NOMO-1 (cell line): ENCODE data around the gene SBF2.
"Not testable (repeated sequence)": the region's sequence is repeated elsewhere in the genome, so short reads cannot be mapped to it uniquely, and the experiment has no call there.

ENCODE experiments used
- DNase-seq, 2 experiments: peaks; one replicate each; lab custom pipeline; 2025; ENCODE audit not compliant: unreplicated experiment in 2 of 2; lab: John Stamatoyannopoulos, UW

Gene SBF2

DNA sequence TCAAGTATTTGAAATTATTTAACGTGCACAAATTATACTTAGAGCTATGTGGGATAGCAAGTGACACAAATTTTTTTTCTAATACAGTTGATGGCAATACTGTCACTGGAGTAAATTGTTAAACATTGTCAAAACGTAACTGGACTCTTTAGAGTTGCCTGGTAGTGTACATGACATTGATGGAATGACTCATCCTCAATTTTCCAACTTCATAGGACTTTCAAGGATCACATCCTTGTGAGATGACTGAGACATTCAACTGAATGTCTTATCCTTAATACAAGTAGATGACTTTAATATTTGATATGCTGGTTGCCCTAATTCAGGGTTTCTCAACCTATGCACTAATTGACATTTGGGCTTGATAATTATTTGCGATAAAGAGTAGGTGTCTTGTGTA, 320.1 kb downstream of the SBF2 start:
- no peak for DNase-seq

DNA sequence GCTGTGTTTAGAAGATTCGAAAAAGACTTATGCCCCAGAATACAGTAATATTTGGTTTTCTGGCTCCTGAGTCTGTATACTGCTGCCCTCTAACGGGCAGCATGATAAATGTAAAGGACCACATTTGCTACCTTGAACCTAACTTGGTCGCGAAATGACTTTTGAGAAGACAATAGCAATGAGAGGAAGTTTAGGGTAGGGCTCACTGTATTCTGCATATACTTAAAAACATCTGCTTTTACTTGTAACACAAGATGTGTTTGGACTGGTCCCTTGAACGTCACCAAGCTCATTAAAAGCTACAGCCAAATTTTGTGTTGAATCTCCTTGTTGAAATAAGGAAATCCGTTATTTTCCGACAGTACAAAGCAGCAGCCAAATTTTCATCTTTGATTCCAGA, 321.0 kb downstream of the SBF2 start:
- DNase-seq, result peak; percentile 7 to 52

DNA sequence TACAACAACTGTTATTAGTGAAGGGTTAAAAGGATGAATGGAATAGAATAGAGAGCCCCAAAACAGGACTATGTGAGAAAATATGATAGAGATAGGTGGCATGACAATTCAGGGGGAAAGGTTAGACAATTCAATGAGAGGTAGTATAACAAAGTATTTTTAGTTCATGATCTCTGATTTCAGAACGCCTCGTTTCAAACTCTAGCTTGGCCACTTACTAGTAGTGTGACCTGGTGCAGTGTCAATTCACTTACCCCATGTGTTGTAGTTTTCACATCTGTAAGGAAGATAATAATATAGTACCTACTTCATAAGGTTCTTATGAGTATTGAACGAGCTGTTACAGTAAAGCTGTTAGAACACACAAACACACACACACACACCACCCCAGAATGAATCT, 322.1 kb downstream of the SBF2 start:
- no peak for DNase-seq

DNA sequence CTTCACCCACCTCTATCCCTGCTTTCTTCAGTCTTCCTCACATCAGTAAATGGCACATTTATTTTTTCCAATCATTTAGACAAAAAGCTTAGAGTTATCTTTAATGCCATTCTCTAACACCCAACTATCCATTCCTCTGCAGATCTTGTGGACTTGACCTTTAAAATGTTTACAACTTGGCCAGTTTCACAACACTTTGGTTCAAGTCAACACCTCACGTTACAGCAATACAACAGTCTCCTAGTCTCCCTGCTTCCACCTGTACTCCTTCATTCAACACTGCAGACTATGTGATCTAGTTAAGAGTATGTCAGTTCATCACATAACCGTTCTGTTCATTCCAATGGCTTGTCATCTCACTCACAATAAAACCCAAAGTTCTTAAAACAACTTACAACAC, 325.0 kb downstream of the SBF2 start:
- DNase-seq, result no peak

DNA sequence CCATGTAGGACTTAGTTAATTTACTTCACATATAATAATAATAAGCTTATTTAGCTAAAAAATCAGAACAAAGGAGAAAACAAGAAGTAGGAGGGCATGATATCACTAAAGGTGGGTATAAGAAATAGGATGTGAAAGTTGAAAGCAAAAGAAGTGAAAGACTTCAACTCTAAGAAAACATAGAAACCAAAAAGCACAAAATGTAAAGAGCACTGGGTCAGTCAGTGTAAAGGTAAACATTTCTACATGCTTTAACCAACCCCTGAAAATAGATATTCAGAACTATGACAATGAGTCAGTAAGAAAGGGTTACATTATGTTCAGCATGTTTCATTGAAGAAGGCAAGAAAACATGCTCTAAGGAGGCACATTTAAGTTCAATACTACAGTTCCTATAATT, 331.3 kb downstream of the SBF2 start:
- DNase-seq, result peak in 1 of 2 experiments; percentile 2

DNA sequence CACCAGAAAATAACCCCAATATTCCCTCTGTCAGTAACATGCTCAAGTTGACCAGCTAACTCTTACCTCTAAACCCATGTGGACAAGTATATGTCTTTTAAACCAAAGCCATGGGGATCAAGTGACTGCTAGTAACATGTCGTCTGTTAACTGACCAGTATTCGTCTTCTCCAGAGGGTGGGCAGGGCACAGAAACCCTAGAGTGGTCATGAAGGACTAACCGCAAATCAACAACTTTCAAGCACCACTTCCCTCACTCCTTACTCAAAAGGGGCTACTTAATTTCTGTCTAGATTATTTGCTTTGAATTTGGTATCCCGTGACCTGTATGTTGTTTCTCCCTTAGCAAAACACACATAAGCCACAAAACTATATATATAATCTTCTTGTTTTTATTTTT, 336.9 kb downstream of the SBF2 start:
- no peak for DNase-seq

DNA sequence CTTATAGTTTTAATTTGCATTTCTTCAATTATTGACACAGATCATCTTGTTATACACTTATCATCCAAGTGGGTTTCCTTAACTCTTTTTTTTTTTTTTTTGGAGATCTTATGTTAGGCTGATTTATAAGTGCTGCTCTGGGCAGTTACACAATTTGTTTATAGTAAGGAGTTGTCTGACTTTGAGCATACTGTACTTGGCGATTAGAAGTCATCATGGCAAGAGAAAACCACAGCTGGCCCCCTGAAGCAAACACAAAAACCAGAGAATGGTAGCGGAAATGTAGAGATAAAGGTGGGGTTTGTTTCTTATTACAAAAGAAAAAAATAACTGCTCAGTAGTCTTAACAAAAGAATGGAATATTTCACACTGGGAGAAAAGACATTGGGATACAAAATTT, 337.5 kb downstream of the SBF2 start:
- DNase-seq, result no peak

DNA sequence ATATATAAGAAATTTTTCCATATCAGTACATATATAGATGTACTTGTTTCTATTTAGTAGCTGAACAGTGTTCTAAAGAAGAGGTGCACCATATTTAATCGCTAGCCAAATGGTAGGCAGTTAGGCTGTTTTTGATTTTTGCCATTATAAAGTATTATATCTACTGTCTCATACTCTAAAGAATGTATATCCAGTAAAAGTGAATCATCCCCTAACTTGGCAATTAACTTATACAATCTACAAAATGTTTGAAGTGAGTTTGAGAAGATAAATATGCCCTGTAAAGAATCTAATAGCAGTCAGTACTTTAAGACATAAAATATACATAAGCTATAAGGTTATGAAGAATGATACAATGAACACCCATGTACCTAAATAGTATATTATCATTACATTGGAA, 338.6 kb downstream of the SBF2 start:
- no peak for DNase-seq

DNA sequence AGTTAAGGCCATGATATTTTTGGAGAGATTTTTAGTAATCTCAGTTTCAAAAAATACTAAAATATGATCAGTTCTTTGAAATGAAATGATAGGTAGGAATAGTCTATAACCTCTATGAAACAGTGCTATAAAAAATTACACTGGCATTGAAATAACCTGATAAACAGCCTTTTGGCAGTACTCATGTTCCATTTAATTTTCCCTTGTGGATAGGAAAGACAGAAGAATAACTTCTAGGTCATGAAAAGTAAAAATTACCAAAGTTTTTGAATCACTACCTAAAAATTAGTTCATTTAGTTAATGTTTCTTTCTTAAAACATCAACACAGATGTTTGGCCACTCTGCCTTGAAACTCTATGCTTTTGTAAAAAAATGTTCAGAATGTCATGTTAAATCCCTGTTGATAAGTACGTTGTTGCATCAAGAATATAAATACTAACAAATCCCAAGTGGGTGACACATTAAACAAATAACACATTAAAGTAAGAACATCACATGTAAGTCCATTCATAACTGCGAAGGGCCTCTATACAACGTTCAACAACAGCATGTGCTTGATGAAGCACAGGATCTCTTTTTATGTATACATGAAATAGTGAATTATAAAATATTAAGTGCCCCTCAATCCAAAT, 339.9 kb downstream of the SBF2 start:
- DNase-seq, result no peak

DNA sequence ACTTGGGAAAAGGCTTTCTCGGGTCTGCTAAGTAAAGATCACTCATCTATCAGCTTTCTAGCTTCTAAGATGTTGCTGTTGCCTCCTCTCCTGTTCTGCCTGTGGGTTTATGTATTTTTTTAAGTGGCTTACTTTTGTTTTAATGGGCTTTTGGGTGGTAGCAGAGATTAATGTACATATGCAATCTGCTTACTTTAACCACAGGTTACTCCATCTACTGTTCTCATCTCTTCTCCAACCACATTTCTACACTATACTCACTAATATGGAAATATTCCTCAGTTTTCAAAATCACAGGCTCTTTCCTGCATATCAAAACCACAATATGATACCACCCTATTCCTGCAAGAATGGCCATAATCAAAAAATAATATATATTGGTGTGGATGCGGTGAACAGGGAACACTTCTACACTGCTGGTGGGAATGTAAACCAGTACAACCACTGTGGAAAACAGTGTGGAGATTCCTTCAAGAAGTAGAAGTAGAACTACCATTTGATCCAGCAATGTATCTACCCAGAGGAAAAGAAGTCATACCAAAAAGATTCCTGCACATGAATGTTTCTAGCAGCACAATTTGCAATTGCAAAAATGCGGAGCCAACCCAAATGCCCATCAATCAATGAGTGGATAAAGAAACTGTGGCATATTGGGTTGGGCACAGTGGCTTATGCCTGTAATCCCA, 341.4 kb downstream of the SBF2 start:
- DNase-seq, result no peak

DNA sequence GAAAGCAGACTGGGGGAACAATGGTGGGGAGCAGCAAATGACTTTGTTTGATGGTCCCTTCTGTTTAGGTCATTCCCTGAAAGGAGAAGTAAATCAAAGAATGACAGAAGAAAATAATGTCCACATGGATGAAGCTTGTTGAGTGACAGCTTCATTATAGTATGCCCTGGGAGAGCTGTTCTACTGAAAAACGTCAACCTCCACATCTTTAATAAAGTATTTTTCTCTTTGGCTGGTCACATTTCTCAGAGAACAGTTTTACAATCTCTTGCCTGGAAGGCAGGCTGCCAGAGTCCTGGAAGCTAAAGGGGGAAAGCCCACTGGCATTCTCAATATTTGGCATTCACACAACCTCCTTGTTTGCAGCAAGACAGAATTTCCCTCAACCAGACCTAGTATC, 342.2 kb downstream of the SBF2 start:
- DNase-seq, result no peak

DNA sequence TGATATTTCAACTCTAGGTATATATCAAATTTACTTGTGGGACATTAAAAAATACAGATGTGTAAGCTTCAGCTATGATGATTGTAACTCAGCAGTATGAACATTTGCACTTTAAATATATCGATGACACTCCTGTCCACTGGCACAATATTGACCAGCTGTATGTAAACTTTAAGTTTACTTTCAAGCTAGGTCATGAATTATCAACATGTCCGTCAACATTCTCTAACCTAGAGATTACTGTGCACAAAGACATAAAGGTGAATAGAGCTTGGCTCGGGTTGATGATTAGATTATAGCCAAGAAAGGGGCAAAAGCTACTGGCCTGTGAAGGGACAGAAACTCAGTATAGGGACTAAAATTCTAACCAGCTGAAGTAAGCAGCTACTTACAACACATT, 343.6 kb downstream of the SBF2 start:
- DNase-seq, result no peak

DNA sequence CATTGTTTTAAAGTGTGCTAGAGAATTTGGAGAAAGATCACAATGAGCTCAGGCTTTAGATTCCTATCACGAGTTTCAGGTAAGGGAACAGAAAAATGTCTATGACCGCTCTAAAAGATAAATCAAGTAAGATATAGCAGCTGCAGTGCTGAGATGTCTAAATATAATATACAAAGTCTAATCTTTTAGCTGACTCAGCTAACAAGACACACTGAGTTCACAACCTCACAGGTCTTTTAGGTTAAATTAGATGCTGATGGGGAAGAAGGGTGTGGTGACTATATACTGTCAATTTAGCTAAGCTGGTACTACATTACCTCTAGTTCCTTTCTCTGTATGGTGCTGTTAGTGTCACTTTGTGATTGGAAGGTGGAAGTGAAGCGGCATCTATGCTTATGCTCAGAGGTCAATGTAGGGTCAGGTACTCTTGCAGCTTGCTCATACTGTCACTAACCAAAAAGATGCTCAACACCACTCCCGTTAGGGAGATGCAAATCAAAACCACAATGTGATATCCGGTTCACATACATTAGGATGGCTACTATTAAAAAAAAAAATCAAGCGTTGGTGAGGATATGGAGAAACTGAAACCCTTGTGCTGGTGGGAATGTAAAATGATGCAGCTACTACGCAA, 346.7 kb downstream of the SBF2 start:
- no peak for DNase-seq

DNA sequence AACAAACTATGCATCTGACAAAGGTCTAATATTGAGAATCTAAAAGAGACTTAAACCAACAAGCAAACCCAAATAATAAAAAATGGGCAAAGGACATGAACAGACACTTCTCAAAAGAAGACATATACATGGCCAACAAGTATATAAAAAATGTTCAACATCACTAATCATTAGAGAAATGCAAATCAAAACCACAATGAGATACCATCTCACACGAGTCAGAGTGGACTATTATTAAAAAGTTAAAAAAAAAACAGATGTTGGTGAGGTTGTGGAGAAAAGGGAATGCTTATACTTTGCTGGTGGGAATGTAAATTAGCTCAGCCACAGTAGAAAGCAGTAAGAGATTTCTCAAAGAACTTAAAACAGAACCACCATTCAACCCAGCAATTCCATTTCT, 348.3 kb downstream of the SBF2 start:
- DNase-seq, result not testable (repeated sequence)

DNA sequence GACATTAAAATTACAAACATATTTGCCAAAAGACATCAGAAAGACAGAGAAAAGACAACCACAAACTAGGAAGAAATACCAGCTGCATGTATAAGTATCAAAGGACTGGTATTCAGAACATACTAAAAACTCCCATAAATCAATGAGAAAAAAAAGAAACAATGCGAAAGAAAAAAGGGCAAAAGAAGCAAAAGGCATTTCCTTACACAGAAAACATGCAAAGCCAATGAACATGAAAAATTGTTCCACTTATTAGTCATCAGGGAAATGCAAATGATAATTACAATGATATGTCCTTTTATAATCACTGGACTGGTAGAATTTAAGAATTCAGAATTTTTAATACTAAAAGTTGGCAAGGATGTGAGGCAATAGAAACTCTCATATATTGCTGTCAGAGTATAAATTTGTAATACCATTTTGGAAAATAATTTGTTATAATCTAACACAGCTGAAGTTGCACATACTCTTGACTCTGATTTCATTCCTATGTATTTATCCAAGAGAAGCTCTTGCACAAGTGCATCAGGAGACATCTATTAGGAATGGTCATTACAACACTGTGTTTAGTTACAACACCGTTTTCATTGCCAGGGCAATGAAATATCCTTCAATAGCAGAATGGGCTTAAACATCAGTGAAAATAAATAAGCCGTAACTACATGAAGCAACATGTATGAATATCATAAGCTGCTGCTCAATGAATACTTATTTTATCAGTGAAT, 350.5 kb downstream of the SBF2 start:
- no peak for DNase-seq

DNA sequence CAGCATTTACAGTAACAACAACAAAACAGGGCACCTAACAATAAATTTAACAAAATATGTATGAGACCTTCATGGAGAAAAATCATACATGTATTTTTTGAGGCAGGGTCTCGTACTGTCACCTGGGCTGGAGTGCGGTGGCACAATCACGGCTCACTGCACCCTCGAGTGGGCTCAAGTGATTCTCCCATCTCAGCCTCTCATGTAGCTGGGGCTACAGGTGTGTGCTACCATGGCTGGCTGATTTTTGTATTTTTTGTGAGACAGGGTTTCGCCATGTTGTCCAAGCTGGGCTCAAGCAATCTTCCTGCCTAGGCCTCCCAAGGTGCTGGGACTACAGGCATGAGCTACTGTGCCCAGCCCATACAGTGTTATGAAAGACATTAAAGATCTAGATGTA, 352.0 kb downstream of the SBF2 start:
- DNase-seq, result no peak

DNA sequence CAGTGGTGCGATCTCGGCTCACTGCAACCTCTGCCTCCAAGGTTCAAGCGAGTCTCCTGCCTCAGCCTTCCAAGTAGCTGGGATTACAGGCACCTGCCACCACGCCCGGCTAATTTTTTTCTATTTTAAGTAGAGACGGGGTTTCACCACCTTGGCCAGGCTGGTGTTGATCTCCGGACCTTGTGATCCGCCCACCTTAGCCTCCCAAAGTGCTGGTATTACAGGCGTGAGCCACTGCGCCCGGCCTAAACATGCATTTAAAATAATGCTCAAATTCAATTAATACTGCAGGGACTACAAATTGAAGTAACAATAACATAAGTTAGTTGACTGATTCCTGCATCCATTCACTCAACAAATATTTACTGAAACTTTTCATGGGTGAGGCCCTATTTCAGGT, 354.9 kb downstream of the SBF2 start:
- DNase-seq, result not testable (repeated sequence)

DNA sequence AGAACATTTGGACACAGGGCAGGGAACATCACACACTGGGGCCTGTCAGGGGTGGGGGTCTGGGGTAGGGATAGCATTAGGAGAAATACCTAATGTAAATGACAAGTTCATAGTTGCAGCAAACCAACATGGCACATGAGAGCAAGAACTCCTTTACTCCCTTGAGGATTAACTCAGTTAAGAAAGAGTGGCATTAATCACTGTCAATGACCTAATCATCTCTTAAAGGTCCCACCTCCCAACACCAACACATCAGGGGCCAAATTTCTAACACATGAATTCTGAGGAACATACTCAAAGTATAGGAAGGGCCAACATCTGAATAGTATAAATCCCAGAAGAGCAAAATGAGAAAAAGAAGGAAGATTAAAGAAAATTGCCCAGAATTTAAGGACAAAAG, 357.3 kb downstream of the SBF2 start:
- DNase-seq, result no peak

DNA sequence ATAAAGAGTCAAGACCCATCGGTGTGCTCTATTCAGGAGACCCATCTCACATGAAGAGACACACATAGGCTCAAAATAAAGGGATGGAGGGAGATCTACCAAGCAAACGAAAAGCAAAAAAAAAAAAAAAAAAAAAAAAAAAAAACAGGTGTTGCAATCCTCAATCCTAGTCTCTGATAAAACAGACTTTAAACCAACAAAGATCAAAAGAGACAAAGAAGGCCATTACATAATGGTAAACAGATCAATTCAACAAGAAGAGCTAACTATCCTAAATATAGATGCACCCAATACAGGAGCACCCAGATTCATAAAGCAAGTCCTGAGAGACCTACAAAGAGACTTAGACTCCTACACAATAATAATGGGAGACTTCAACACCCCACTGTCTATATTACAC, 361.2 kb downstream of the SBF2 start:
- not testable (repeated sequence) for DNase-seq

DNA sequence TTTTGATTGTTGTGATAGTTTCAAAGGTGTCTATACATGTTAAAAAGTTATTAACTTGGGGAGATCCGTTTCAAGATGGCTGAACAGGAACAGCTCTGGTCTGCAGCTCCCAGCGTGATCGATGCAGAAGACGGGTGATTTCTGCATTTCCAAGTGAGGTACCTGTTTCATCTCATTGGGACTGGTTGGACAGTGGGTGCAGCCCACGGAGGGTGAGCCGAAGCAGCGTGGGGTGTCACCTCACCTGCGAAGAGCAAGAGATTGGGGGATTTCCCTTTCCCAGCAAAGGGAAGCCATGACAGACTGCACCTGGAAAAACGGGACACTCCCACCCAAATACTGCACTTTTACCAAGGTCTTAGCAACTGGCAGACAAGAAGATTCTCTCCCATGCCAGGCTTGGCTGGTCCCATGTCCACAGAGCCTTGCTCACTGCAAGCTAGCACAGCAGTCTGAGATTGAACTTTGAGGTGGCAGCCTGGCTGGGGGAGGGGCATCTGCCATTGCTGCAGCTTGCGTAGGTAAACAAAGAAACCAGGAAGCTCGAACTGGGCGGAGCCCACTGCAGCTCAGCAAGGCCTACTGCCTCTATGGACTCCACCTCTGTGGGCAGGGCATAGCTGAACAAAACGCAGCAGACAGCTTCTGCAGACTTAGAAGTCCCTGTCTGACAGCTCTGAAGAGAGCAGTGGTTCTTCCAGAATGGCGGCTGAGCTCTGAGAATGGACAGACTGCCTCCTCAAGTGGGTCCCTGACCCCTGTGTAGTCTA, 363.3 kb downstream of the SBF2 start:
- DNase-seq, result not testable (repeated sequence)

DNA sequence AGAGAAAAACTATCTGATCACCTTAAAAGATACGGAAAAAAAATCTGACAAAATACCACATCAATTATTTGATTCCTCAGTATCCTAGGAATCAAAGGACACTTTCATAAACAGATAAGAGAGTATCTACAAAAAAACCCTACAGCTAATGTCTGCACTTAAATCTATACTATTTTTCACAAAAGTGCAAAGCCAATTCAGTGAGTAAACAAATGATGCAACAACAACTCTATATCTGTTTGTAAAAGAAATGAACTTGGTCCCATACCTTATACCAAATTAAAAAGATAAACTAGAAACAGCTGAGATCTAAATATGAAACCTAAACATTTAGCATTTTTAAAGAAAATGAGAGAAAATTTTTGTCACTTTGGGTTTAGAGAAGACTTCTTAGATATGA, 366.3 kb downstream of the SBF2 start:
- DNase-seq, result no peak
